SU-DHL-6 (cell line): ENCODE results near the gene SMAD7.

Experiments used
- H2AFZ ChIP-seq: fragments of 200-600 bp; sonication (generic); 2 replicates; pipeline ENCODE4 v1.6.1; 2014; ENCODE audit warnings: low read depth, mild to moderate bottlenecking, moderate library complexity, mixed read lengths, antibody characterized with exemption, low read length; ENCODE audit not compliant: severe bottlenecking
- H3F3A ChIP-seq: fragments of 200-600 bp; shearing (Covaris generic); 2 replicates; pipeline ENCODE4 v1.6.0; 2016; ENCODE audit warnings: antibody characterized with exemption, mild to moderate bottlenecking; ENCODE audit not compliant: insufficient read depth
- H3K27ac ChIP-seq: fragments of 200-600 bp; sonication (generic); 2 replicates; pipeline ENCODE4 v1.5.1; 2016; ENCODE audit warnings: low read depth, mild to moderate bottlenecking, low read length, moderate library complexity, mixed read lengths
- H3K27me3 ChIP-seq: fragments of 200-600 bp; sonication (generic), shearing (Covaris generic); 2 replicates; pipeline ENCODE4 v1.6.0; 2014; ENCODE audit warnings: mild to moderate bottlenecking, low read length
- H3K36me3 ChIP-seq: fragments of 200-600 bp; sonication (generic); 2 replicates; pipeline ENCODE4 v1.6.1; 2014; ENCODE audit warnings: mild to moderate bottlenecking, low read length, mixed read lengths
- H3K4me2 ChIP-seq: fragments of 300-600, 200-600 bp; shearing (Covaris generic), sonication (generic); 2 replicates; pipeline ENCODE4 v1.6.0; 2014; ENCODE audit warnings: low read length, low read depth, mild to moderate bottlenecking; ENCODE audit not compliant: poor library complexity, severe bottlenecking
- H3K4me3 ChIP-seq: fragments of 200-600 bp; sonication (generic); 2 replicates; pipeline ENCODE4 v1.5.1; 2014; ENCODE audit warnings: antibody characterized with exemption, low read length, mild to moderate bottlenecking, mixed read lengths; ENCODE audit not compliant: insufficient read depth, poor library complexity, severe bottlenecking
- H3K79me2 ChIP-seq: fragments of 200-600 bp; sonication (generic); 2 replicates; pipeline ENCODE4 v1.6.1; 2014; ENCODE audit warnings: mild to moderate bottlenecking, low read length, moderate library complexity; ENCODE audit not compliant: insufficient read depth
- H3K9ac ChIP-seq: fragments of 200-600 bp; sonication (generic); 2 replicates; pipeline ENCODE4 v1.7.0; 2014; ENCODE audit warnings: mild to moderate bottlenecking, low read length
- H3K9me2 ChIP-seq: fragments of 200-600 bp; sonication (generic); replicated peaks from 2 replicates; pipeline ENCODE4 v1.6.1; 2014; ENCODE audit warnings: low read length; ENCODE audit not compliant: insufficient read depth
- H3K9me3 ChIP-seq: fragments of 200-600 bp; sonication (generic); 2 replicates; pipeline ENCODE4 v1.6.1; 2014; ENCODE audit warnings: low read length, mixed read lengths; ENCODE audit not compliant: insufficient read depth
- H4K20me1 ChIP-seq: fragments of 200-600 bp; sonication (generic); 2 replicates; pipeline ENCODE4 v1.6.1; 2014; ENCODE audit warnings: low read depth, mild to moderate bottlenecking, antibody characterized with exemption, low read length, moderate library complexity, mixed read lengths
- CTCF ChIP-seq: fragments of 200-600 bp; sonication (generic); IDR thresholded peaks from one replicate; pipeline ENCODE4 v1.5.1; 2017; ENCODE audit warnings: antibody characterized with exemption, mild to moderate bottlenecking, low read length, moderate library complexity; ENCODE audit not compliant: insufficient read depth, poor library complexity, severe bottlenecking
- EZH2phosphoT487 ChIP-seq: fragments of 200-600 bp; sonication (generic), shearing (Covaris generic); conservative IDR thresholded peaks from 2 replicates; pipeline ENCODE4 v1.6.1; 2018; ENCODE audit warnings: mild to moderate bottlenecking, antibody characterized with exemption, low read length, moderate library complexity, mixed read lengths

The SMAD7 gene

GRCh38 chr18:48927286-48928080 lies 23.3 kb downstream of the SMAD7 start:
- no peak overlapping the region for H3K4me2 ChIP-seq
- no peaks in the 10 kb centered on the region for H4K20me1 ChIP-seq
- no peak overlapping the region for H3K4me3 ChIP-seq
- no peaks in the 10 kb centered on the region for H3K9me2 ChIP-seq
- TF ChIP-seq EZH2phosphoT487: no peak
- no peak for TF ChIP-seq CTCF
- H3K27ac ChIP-seq: no peak overlapping the region; the same call in 1 of the 2 replicates
- peak overlapping the region; percentile 58; the same call in 1 of the 2 replicates for H3K9ac ChIP-seq
- no peaks in the 10 kb centered on the region for H3K9me3 ChIP-seq
- H3K79me2 ChIP-seq: peaks cover 3% of the 10 kb centered on the region; the same call in 1 of the 2 replicates
- H3K36me3 ChIP-seq: no peaks in the 10 kb centered on the region
- no peak overlapping the region for H2AFZ ChIP-seq
- H3F3A ChIP-seq: no peaks in the 10 kb centered on the region
- H3K27me3 ChIP-seq: no peaks in the 10 kb centered on the region

GRCh38 chr18:48926420-48926857 lies 24.3 kb downstream of the SMAD7 start:
- H3K79me2 ChIP-seq: peaks cover 3% of the 10 kb centered on the region; the same call in 1 of the 2 replicates
- H3K9ac ChIP-seq: no peak overlapping the region
- H3K36me3 ChIP-seq: no peaks in the 10 kb centered on the region
- TF ChIP-seq EZH2phosphoT487: no peak
- TF ChIP-seq CTCF: no peak
- H3K27me3 ChIP-seq: no peaks in the 10 kb centered on the region
- H2AFZ ChIP-seq: no peak overlapping the region
- H4K20me1 ChIP-seq: no peaks in the 10 kb centered on the region
- no peaks in the 10 kb centered on the region for H3K9me2 ChIP-seq
- H3K27ac ChIP-seq: no peak overlapping the region
- no peaks in the 10 kb centered on the region for H3F3A ChIP-seq
- H3K9me3 ChIP-seq: no peaks in the 10 kb centered on the region
- H3K4me3 ChIP-seq: no peak overlapping the region
- no peak overlapping the region for H3K4me2 ChIP-seq

GRCh38 chr18:48925491-48925780 lies 25.3 kb downstream of the SMAD7 start:
- Histone ChIP-seq H3K4me2 (no peak overlapping the region), H3K27me3 (no peaks in the 10 kb centered on the region), H3K9me2 (no peaks in the 10 kb centered on the region), H3F3A (no peaks in the 10 kb centered on the region), H3K9me3 (no peaks in the 10 kb centered on the region), H3K79me2 (peaks cover 3% of the 10 kb centered on the region; the same call in 1 of the 2 replicates), H3K9ac (no peak overlapping the region), H3K4me3 (no peak overlapping the region), H4K20me1 (no peaks in the 10 kb centered on the region), H3K27ac (no peak overlapping the region), H3K36me3 (no peaks in the 10 kb centered on the region), H2AFZ (no peak overlapping the region)
- TF ChIP-seq CTCF: no peak
- TF ChIP-seq EZH2phosphoT487: no peak
